ENCODE measurements around the gene CARF.

- no peak for TF ChIP-seq CTCF (IDR thresholded peaks at IDR 0.05; ENCODE audit: insufficient read depth, low read depth, low read length)
- no peak for TF ChIP-seq EZH2 (IDR thresholded peaks at IDR 0.05; ENCODE audit: insufficient read depth, low read length)
These were observed 113.5 kb downstream of the CARF start for GRCh38 chr2:203025592-203025991.

Measured in astrocyte (in vitro differentiated cells and primary cell).